Heart left ventricle (tissue), 16 donors: ENCODE measurements around the gene EVC. TPM values are rescaled to one million over a fixed set of nuclear protein-coding genes. Genes with fewer than 3 reads are reported as not detected.
"Not testable (repeated sequence)": the region's sequence is repeated elsewhere in the genome, so short reads cannot be mapped to it uniquely, and the experiment has no call there.

Source experiments
- ATAC-seq, 4 donors: fragments of 200-7000 bp; cut with Tn5 transposase; one replicate each; pipeline ENCODE4 v1.9.1; 2020 to 2022; ENCODE audit warnings: moderate library complexity in 4 of 4, mild to moderate bottlenecking in 3 of 4, moderate number of reproducible peaks in 1 of 4
- DNase-seq, 5 donors: peaks; one replicate each; pipeline ENCODE4 v3.0.0-alpha.2; 2020
- H3K27ac ChIP-seq, 12 donors: fragments of 200-600 bp; sonication (generic) in 4 of 12; one replicate each; pipeline versions ENCODE4 v1.5.0 to v1.8.0; 2016 to 2022; ENCODE audit warnings: mild to moderate bottlenecking in 2 of 12
- H3K27me3 ChIP-seq, 9 donors: fragments of 200-600 bp; sonication (generic) in 2 of 9; one replicate each; pipeline versions ENCODE4 v1.5.1 to v1.8.0; 2016 to 2022; ENCODE audit warnings: mild to moderate bottlenecking in 3 of 9
- H3K36me3 ChIP-seq, 9 donors: fragments of 200-600 bp; sonication (generic) in 2 of 9; one replicate each; pipeline versions ENCODE4 v1.5.0 to v1.8.0; 2018 to 2022; ENCODE audit warnings: mild to moderate bottlenecking in 2 of 9
- H3K4me1 ChIP-seq, 12 donors: fragments of 200-600 bp; sonication (generic) in 4 of 12; one replicate each; pipeline versions ENCODE4 v1.5.0 to v1.8.0; 2016 to 2022; ENCODE audit warnings: mild to moderate bottlenecking in 3 of 12
- H3K4me3 ChIP-seq, 12 donors: fragments of 200-600 bp; sonication (generic) in 4 of 12; one replicate each; pipeline versions ENCODE4 v1.5.0 to v1.8.0; 2017 to 2022; ENCODE audit warnings: mild to moderate bottlenecking in 9 of 12, moderate library complexity in 4 of 12
- H3K9me3 ChIP-seq, 12 donors: fragments of 200-600 bp; sonication (generic) in 4 of 12; one replicate each; pipeline versions ENCODE4 v1.5.0 to v1.8.0; 2016 to 2022; ENCODE audit warnings: mild to moderate bottlenecking in 1 of 12
- CTCF ChIP-seq, 12 donors: fragments of 200-600 bp; sonication (generic) in 4 of 12; IDR thresholded peaks; one replicate each; pipeline versions ENCODE4 v1.5.0 to v1.8.0; 2018 to 2022; ENCODE audit warnings: antibody characterized with exemption in 12 of 12, mild to moderate bottlenecking in 5 of 12
- POLR2A ChIP-seq, 2 donors: fragments of 450-650 bp; IDR thresholded peaks; one replicate each; pipeline ENCODE4 v1.6.1; 2017; ENCODE audit warnings: antibody characterized with exemption in 2 of 2, mild to moderate bottlenecking in 2 of 2, moderate library complexity in 2 of 2
- WGBS, 4 donors: extraction: QIAGEN DNeasy Blood & Tissue Kit in 2 of 4; methylation state at CpG; one replicate each; pipeline versions ENCODE4 v1.1.5 to v1.1.7; 2013 to 2018; 5-methylcytosine and 5-hydroxymethylcytosine counted together
- intact Hi-C, 10 donors: fragments of 100-400 bp; cut with DNase I; formaldehyde crosslinking; loops; one replicate each; pipeline versions ENCODE4 v1.11.1 to v1.14.2; 2022
- polyA plus RNA-seq, 2 donors: library from polyadenylated mRNA; stranded (reverse); fragments of 200-250 nt; gene quantifications; one replicate each; pipeline ENCODE4 v1.2.3, GENCODE V29; 2013
- total RNA-seq, 9 donors: library from RNA; depleted of rRNA in 2 of 9; stranded (reverse); fragments of >200 nt in 2 of 9; fragmentation: NEBNext Ultra II Directional in 3 of 9; extraction: Animal tissue kit (Norgen Biotek cat#: 25700) in 3 of 9; gene quantifications; one replicate each; pipeline versions ENCODE4 v1.1.0 to v1.2.4, GENCODE V29; 2016 to 2023
- donor health status: ischemic (EF 13 %, LVEDD 7.1; RV severe dilation, severe dysfunction).
- donor health status: healthy with polysubstance abuse.
- donor health status: DM: no; HTN: yes; CAD: no.
- donor health status: DM: no; HTN: no; CAD: no.
- donor health status: ischemic (EF 25% LVEDD 6.9; RV normal size, moderate dysfunction).
- donor health status: ischemic (EF 25% LVEDD 5.7; RV mildly dilated, moderate dysfunction).
- donor health status: healthy.
- donor health status: DM: yes; HTN: yes; CAD: no.
- donor health status: ischemic (EF 35%, LVEDD 5.7; RV mildly dilated, moderate dysfunction).
- donor health status: nonischemic (EF 11% LVEDD 7.7; RV severe dilation, severe dysfunction).
- donor health status: DM: yes; HTN: yes; CAD: no.
- donor health status: PGD.
- donor health status: ischemic (EF 29% LVEDD 5.4; RV normal size, mild dysfunction).
- donor health status: nonischemic (EF 23%, LVEDD 6.1; RV moderate dilation, normal function).

Gene EVC
- total and polyA plus RNA-seq, 11 donors, result 2.4 to 11.3 (median 4.1) TPM

- peaks cover 0 to 54% (median 14%) of the 10 kb centered on the region in 9 donors for H3K36me3 ChIP-seq
- WGBS, 4 donors, result 89 to 95% (median 93%) methylated on average over 12 of the region's 12 CpGs
- ATAC-seq, result no peak
- H3K27ac ChIP-seq, result no peak overlapping the region
- no peaks in the 10 kb centered on the region for H3K4me1 ChIP-seq
- intact Hi-C loops, result no loop called here
- DNase-seq, result no peak
- H3K4me3 ChIP-seq, result no peak overlapping the region
- no peaks in the 10 kb centered on the region for H3K27me3 ChIP-seq
- no peak for TF ChIP-seq POLR2A (IDR thresholded peaks at IDR 0.05)
- TF ChIP-seq CTCF (IDR thresholded peaks at IDR 0.05), result no peak
- peaks cover 0 to 10% (median 0%) of the 10 kb centered on the region in 12 donors for H3K9me3 ChIP-seq
Observed at GRCh38 chr4:5809216-5809776, 98.3 kb downstream of the EVC start.

DNA sequence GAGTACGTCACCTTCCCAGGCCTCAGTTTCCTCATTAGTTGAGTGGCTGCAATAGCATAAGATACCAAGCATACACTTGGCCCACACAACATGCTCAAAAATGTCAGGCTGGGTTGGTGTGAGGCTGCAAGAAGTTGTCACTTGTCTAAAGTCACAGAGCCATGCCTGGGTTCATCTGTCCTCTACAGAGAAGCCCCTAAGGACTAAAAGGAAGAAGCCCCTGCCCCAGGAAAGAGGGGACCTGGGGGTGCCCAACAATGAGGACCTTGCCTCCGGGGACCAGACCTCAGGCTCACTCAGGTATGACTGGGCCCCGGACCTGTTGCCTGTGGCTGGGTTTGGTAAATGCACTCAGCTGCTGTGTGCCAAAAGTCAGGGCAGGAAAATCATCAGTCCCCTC is 99.2 kb downstream of the EVC start:
- WGBS, 4 donors, result 91 to 100% (median 97%) methylated on average over 3 of the region's 3 CpGs
- H3K4me1 ChIP-seq, result no peaks in the 10 kb centered on the region
- TF ChIP-seq POLR2A (IDR thresholded peaks at IDR 0.05) (no peak), CTCF (IDR thresholded peaks at IDR 0.05) (no peak)
- intact Hi-C loops, result loop anchor here in 8 of 10 donors (5.0 to 10.0 kb wide), 7 partner anchors 405 to 1325 kb away; partner anchors contain the start of gene STK32B (in 5 of the 8)
- H3K27me3 ChIP-seq, result no peaks in the 10 kb centered on the region
- ATAC-seq, result no peak
- H3K9me3 ChIP-seq, result peaks cover 0 to 10% (median 0%) of the 10 kb centered on the region in 12 donors
- H3K27ac ChIP-seq, result no peak overlapping the region
- H3K4me3 ChIP-seq, result no peak overlapping the region
- peaks cover 0 to 47% (median 11%) of the 10 kb centered on the region in 9 donors for H3K36me3 ChIP-seq
- no peak for DNase-seq

DNA sequence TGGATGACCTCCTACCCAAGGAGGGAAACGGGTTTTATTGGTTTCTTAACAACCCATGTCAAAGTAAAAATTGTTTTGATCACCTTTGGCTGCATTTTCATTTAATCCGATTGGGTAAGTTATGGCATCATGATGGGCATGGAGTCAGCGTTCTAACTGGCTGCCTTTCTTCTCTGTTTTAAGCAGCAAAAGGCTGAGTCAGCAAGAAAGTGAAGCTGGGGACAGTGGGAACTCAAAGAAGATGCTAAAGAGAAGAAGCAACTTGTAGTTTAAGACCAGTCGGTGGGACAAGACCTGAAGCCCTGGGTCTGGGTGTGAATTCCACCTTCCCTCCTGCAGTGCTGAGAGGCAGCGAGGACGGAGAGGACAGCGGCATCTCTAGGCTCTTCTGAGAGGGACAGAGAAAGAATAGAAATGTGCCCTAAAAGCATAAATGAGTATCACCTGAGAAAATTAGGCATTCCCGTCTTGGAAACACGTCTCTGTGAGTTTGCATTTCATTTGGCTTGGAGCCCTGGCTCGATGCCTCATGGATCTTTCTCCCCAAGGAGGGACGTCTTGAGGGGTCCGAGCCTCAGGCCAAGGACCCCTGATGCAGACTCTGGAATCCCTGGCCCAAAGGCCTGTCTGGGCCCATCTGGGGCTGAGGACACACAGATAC is 99.9 kb downstream of the EVC start:
- 82 to 90% (median 85%) methylated on average over 12 of the region's 12 CpGs for WGBS, 4 donors
- TF ChIP-seq POLR2A (IDR thresholded peaks at IDR 0.05), result no peak
- TF ChIP-seq CTCF (IDR thresholded peaks at IDR 0.05), result no peak
- Histone ChIP-seq H3K4me3 (no peak overlapping the region), H3K27me3 (no peaks in the 10 kb centered on the region), H3K4me1 (no peaks in the 10 kb centered on the region), H3K36me3 (peaks cover 0 to 44% (median 11%) of the 10 kb centered on the region in 9 donors), H3K9me3 (peaks cover 0 to 10% (median 0%) of the 10 kb centered on the region in 12 donors), H3K27ac (no peak overlapping the region)
- no peak for DNase-seq
- intact Hi-C loops, result loop anchor here in 8 of 10 donors (5.0 to 10.0 kb wide), 7 partner anchors 406 to 1326 kb away; partner anchors contain the start of gene STK32B (in 5 of the 8)
- ATAC-seq, result no peak

DNA sequence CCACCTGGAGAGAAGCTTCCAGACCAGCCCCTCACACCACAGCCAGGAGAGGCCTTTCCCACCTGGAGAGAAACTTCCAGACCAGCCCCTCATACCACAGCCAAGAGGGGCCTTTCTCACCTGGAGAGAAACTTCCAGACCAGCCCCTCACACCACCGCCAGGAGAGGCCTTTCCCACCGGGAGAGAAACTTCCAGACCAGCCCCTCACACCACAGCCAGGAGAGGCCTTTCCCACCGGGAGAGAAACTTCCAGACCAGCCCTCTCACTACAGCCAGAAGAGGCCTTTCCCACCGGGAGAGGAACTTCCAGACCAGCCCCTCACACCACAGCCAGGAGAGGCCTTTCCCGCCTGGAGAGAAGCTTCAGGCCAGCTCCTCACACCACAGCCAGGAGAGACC is 101.1 kb downstream of the EVC start:
- not testable (repeated sequence) for ATAC-seq, DNase-seq, H3K4me3 ChIP-seq, H3K27me3 ChIP-seq, H3K4me1 ChIP-seq, H3K27ac ChIP-seq
- 86 to 96% (median 89%) methylated on average over 5 of the region's 5 CpGs for WGBS, 4 donors
- H3K9me3 ChIP-seq, result peaks cover 0 to 10% (median 0%) of the 10 kb centered on the region in 12 donors
- intact Hi-C loops, result loop anchor here in 9 of 10 donors (2.0 to 10.0 kb wide), 10 partner anchors 407 to 1327 kb away; partner anchors contain the start of gene STK32B (in 6 of the 9)
- peaks cover 0 to 47% (median 11%) of the 10 kb centered on the region in 9 donors for H3K36me3 ChIP-seq
